HCT116 (cell line): ENCODE measurements around the gene KPNA3.

Experiments used
- EZH2phosphoT487 ChIP-seq: fragments of 200-600 bp; IDR thresholded peaks from 2 replicates; pipeline ENCODE4 v1.6.1; 2018; ENCODE audit warnings: antibody characterized with exemption, borderline replicate concordance
- FOSL1 ChIP-seq: IDR thresholded peaks from 2 replicates; pipeline ENCODE4 v1.6.1; 2012; ENCODE audit warnings: low read depth
- POLR2A ChIP-seq: IDR thresholded peaks from 2 replicates; pipeline ENCODE4 v1.7.0; 2011; ENCODE audit warnings: borderline replicate concordance; ENCODE audit not compliant: insufficient read depth, insufficient read length; ENCODE audit errors: extremely low read depth
- YY1 ChIP-seq: IDR thresholded peaks from 2 replicates; pipeline ENCODE4 v1.6.1; 2011; ENCODE audit warnings: low read length, low read depth, moderate library complexity, mild to moderate bottlenecking; ENCODE audit not compliant: insufficient replicate concordance; ENCODE audit errors: extremely low read depth

DNA sequence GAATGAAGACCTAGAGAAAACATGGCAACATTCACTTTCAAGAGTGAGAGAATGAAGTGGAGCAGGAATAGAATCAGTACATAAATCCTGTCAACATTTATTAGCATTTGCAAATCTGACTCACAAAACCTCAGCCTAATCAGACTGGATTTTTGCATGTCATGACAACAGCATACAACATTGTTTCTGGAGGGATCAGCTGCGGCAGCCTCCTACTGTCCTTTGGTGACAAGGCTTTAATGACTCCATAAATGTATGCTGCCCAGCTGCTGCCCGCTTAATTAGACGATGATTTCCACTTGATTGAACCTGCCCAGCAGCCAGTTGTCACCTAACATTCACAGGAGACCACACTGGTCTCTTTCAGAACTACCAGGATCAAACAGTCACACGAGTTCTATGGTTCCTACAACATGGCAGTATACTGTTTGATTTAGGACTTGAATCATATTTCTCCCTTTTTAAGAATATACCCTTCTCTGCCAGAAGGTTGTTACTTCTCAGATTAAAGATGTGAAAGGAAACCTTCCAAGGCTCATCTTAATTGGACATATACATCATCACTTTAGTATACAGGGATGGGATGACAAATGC, 110.5 kb downstream of the KPNA3 start:
- TF ChIP-seq EZH2phosphoT487 (no peak), FOSL1 (no peak), YY1 (no peak), POLR2A (no peak)
